ENCODE measurements around the gene EEFSEC. TPM values are rescaled to one million over a fixed set of nuclear protein-coding genes. Genes with fewer than 3 reads are reported as not detected.

The EEFSEC gene
- total RNA-seq, 2 experiments from 2014 or later = 19.2 to 19.6 TPM

- ChIA-PET POLR2A (interaction anchor here (0.7 to 1.2 kb wide), 4 partner anchors 8 to 1226 kb away, joined by 3 to 4 read pairs (median 3); no protein-coding TSS in a partner anchor), CTCF (interaction anchor here (0.8 to 1.5 kb wide), 3 partner anchors 23 to 186 kb away, joined by 3 to 7 read pairs (median 3); partner anchors contain the start of gene EEFSEC)
- Mint-ChIP-seq H3K27ac (no peak overlapping the region), H3K27me3 (no peaks in the 10 kb centered on the region), H3K4me3 (no peak overlapping the region), H3K36me3 (ENCODE audit: low read depth) (peaks cover 8% of the 10 kb centered on the region), H3K4me1 (ENCODE audit: low read depth) (peaks cover 43% of the 10 kb centered on the region), H3K9me3 (no peaks in the 10 kb centered on the region)
- ATAC-seq = no peak
- TF ChIP-seq, protein P1, sequence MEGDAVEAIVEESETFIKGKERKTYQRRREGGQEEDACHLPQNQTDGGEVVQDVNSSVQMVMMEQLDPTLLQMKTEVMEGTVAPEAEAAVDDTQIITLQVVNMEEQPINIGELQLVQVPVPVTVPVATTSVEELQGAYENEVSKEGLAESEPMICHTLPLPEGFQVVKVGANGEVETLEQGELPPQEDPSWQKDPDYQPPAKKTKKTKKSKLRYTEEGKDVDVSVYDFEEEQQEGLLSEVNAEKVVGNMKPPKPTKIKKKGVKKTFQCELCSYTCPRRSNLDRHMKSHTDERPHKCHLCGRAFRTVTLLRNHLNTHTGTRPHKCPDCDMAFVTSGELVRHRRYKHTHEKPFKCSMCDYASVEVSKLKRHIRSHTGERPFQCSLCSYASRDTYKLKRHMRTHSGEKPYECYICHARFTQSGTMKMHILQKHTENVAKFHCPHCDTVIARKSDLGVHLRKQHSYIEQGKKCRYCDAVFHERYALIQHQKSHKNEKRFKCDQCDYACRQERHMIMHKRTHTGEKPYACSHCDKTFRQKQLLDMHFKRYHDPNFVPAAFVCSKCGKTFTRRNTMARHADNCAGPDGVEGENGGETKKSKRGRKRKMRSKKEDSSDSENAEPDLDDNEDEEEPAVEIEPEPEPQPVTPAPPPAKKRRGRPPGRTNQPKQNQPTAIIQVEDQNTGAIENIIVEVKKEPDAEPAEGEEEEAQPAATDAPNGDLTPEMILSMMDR (IDR thresholded peaks at IDR 0.05) = no peak
- intact Hi-C loops (cut with micrococcal nuclease) = no loop called here
- no peak for DNase-seq
These were observed 23.1 kb downstream of the EEFSEC start for GRCh38 chr3:128176276-128176833.

DNA sequence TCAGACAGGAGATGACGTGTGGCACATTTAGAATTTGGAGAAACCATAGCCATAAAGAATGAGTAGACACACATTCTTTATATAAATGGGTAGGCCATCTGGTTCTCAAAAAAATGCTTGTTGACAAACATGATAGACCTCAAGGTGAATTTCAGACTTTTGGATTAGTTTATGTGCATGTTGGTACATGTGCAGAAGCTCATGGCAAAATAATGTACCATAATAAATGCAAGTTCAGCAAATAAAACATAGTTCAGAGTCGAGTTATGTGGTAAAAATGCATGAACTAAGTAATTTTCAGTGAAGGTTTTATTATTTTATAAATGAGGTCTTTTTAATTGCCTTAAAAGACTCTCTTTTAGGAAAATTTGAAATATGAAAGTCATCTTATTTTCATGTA, 24.6 kb downstream of the EEFSEC start:
- Mint-ChIP-seq H3K9me3 (no peaks in the 10 kb centered on the region), H3K36me3 (ENCODE audit: low read depth) (peaks cover 8% of the 10 kb centered on the region), H3K27me3 (no peaks in the 10 kb centered on the region), H3K27ac (no peak overlapping the region), H3K4me3 (no peak overlapping the region), H3K4me1 (ENCODE audit: low read depth) (peaks cover 46% of the 10 kb centered on the region)
- TF ChIP-seq, protein P1 (IDR thresholded peaks at IDR 0.05) = no peak
- ATAC-seq (no peak), DNase-seq (no peak)
- CTCF ChIA-PET = interaction anchor here (1.1 kb wide), 1 partner anchor 10 kb away, joined by 3 read pairs; no protein-coding TSS in a partner anchor
- POLR2A ChIA-PET = interaction anchor here (1.0 to 1.1 kb wide), 2 partner anchors 25 to 48 kb away, joined by 3 read pairs; partner anchors contain the start of gene EEFSEC
- intact Hi-C loops (cut with micrococcal nuclease) = no loop called here

DNA sequence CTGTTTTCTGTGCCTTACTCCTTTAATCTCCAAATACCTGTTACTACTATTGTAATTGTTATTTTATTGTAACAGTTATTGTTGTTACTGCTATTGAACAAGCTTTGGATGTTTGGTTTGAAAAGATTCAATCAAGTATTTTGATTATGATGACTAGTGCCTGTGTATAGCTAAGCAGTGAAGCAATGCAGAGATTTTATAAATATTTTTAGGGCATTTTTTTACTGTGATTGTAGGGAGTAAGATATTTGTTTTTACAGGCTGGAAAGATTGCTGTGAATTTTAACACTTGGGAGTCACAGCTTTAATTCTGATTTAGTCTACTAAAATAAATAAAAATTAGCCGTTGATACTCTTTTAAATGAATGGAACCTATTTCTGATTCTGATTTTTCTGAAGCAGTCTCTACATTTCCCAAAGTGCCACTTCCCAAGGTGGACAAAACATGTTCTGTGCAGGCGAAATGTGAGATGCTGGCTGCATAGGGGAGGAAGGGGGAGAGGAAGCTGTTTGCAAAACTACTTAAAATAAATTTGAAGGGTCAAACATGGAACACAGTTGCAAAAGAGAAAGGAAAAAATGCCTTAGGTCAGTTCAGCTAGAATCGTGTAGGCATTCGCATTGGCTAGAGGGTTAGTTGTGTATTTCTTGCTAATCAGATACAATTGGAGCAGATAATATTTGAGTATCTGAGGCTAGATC, 25.7 kb downstream of the EEFSEC start:
- ATAC-seq = no peak
- ChIA-PET CTCF (no interaction called here), POLR2A (interaction anchor here (0.6 kb wide), 1 partner anchor 192 kb away, joined by 3 read pairs; no protein-coding TSS in a partner anchor)
- Mint-ChIP-seq H3K36me3 (ENCODE audit: low read depth) (peaks cover 14% of the 10 kb centered on the region), H3K4me3 (no peak overlapping the region), H3K9me3 (no peaks in the 10 kb centered on the region), H3K27me3 (no peaks in the 10 kb centered on the region), H3K4me1 (ENCODE audit: low read depth) (peaks cover 45% of the 10 kb centered on the region), H3K27ac (no peak overlapping the region)
- TF ChIP-seq, protein P1 (IDR thresholded peaks at IDR 0.05) = no peak
- no peak for DNase-seq
- intact Hi-C loops (cut with micrococcal nuclease) = no loop called here

- Mint-ChIP-seq H3K27me3 (no peaks in the 10 kb centered on the region), H3K4me3 (no peak overlapping the region), H3K4me1 (ENCODE audit: low read depth) (peaks cover 45% of the 10 kb centered on the region), H3K9me3 (peaks cover under 1% of the 10 kb centered on the region), H3K27ac (no peak overlapping the region), H3K36me3 (ENCODE audit: low read depth) (peaks cover 17% of the 10 kb centered on the region)
- intact Hi-C loops (cut with micrococcal nuclease) = no loop called here
- TF ChIP-seq, protein P1 (IDR thresholded peaks at IDR 0.05) = no peak
- ATAC-seq (no peak), DNase-seq (no peak)
- ChIA-PET POLR2A (no interaction called here), CTCF (no interaction called here)
These were observed 26.2 kb downstream of the EEFSEC start for GRCh38 chr3:128179484-128179819.

- no peak for ATAC-seq
- TF ChIP-seq, protein P1 (IDR thresholded peaks at IDR 0.05) = no peak
- DNase-seq = no peak
- no peak overlapping the region for H3K4me3 Mint-ChIP-seq
- H3K36me3 Mint-ChIP-seq (ENCODE audit: low read depth) = peaks cover 19% of the 10 kb centered on the region
- CTCF ChIA-PET = no interaction called here
- no peaks in the 10 kb centered on the region for H3K27me3 Mint-ChIP-seq
- H3K9me3 Mint-ChIP-seq = peaks cover 2% of the 10 kb centered on the region
- POLR2A ChIA-PET = no interaction called here
- intact Hi-C loops (cut with micrococcal nuclease) = no loop called here
- H3K4me1 Mint-ChIP-seq (ENCODE audit: low read depth) = peaks cover 37% of the 10 kb centered on the region
- H3K27ac Mint-ChIP-seq = no peak overlapping the region
These were observed 27.2 kb downstream of the EEFSEC start for GRCh38 chr3:128180436-128180835.
